PC-9 (cell line): ENCODE data around the gene RARB. TPM values are rescaled to one million over a fixed set of nuclear protein-coding genes. Genes with fewer than 3 reads are reported as not detected.

ENCODE experiments used
- BruUV-seq: library from RNA; stranded (reverse); fragments of 400-500 nt; replicated peaks from 2 replicates; lab custom pipeline; 2021; lab: Mats Ljungman, UMichigan
- CTCF ChIA-PET: fragments of 300-600 bp; sonication (Branson Sonifier 250); formaldehyde crosslinking; loops from one replicate; lab custom pipeline; 2022; ENCODE audit warnings: antibody characterized with exemption; lab: Charles Lee
- POLR2A ChIA-PET: fragments of 300-600 bp; sonication (Branson Sonifier 250); formaldehyde crosslinking; loops from one replicate; lab custom pipeline; 2022; ENCODE audit warnings: antibody characterized with exemption; ENCODE audit not compliant: unreplicated experiment; lab: Charles Lee
- DNase-seq, 2 experiments: peaks; one replicate each; pipeline versions ENCODE4 v3.0.0 to v3.0.0-alpha.2; 2015 to 2022; ENCODE audit warnings: mixed read lengths in 1 of 2
- H2AFZ ChIP-seq: fragments of 200-600 bp; sonication (generic); 2 replicates; pipeline ENCODE4 v1.8.1; 2017; ENCODE audit warnings: antibody characterized with exemption
- H3F3A ChIP-seq: fragments of 200-600 bp; sonication (generic); 2 replicates; pipeline ENCODE4 v1.8.1; 2017; ENCODE audit warnings: antibody characterized with exemption, mild to moderate bottlenecking, low read depth; ENCODE audit not compliant: insufficient read depth
- H3K27ac ChIP-seq: fragments of 200-600 bp; sonication (generic); 2 replicates; pipeline ENCODE4 v1.6.1; 2016; ENCODE audit warnings: mixed run types
- H3K27me3 ChIP-seq: fragments of 200-600 bp; sonication (generic); 2 replicates; pipeline ENCODE4 v1.6.1; 2016; ENCODE audit warnings: low read depth, mixed run types; ENCODE audit not compliant: insufficient read depth
- H3K36me3 ChIP-seq: fragments of 200-600 bp; sonication (generic); 2 replicates; pipeline ENCODE4 v1.6.1; 2016; ENCODE audit warnings: low read depth, mixed run types
- H3K4me1 ChIP-seq: fragments of 200-600 bp; sonication (generic); replicated peaks from 2 replicates; pipeline ENCODE4 v1.6.1; 2016; ENCODE audit warnings: mixed run types; ENCODE audit not compliant: insufficient read depth
- H3K4me2 ChIP-seq: fragments of 200-600 bp; sonication (generic); 2 replicates; pipeline ENCODE4 v1.6.1; 2017; ENCODE audit warnings: mixed run types
- H3K4me3 ChIP-seq: fragments of 200-600 bp; sonication (generic); 2 replicates; pipeline ENCODE4 v1.6.1; 2016; ENCODE audit warnings: mixed run types
- H3K79me2 ChIP-seq: fragments of 200-600 bp; sonication (generic); 2 replicates; pipeline ENCODE4 v1.6.1; 2017; ENCODE audit warnings: low read depth, mixed run types
- H3K9me2 ChIP-seq: fragments of 200-600 bp; sonication (generic); 2 replicates; pipeline ENCODE4 v1.8.1; 2017; ENCODE audit warnings: mild to moderate bottlenecking; ENCODE audit not compliant: insufficient read depth
- H3K9me3 ChIP-seq: fragments of 200-600 bp; sonication (generic); 2 replicates; pipeline ENCODE4 v1.8.1; 2016; ENCODE audit warnings: low read depth; ENCODE audit not compliant: insufficient read depth
- H4K20me1 ChIP-seq: fragments of 200-600 bp; sonication (generic); 2 replicates; pipeline ENCODE4 v1.8.1; 2017; ENCODE audit not compliant: insufficient read depth
- CTCF ChIP-seq: fragments of 200-600 bp; sonication (generic); conservative IDR thresholded peaks from 2 replicates; pipeline ENCODE4 v1.6.1; 2017; ENCODE audit warnings: mixed run types, antibody characterized with exemption, mild to moderate bottlenecking, moderate library complexity
- EZH2 ChIP-seq: fragments of 200-600 bp; sonication (generic); IDR thresholded peaks from 2 replicates; pipeline ENCODE4 v1.8.0; 2017; ENCODE audit warnings: antibody characterized with exemption, low read depth
- intact Hi-C: fragments of 100-400 bp; cut with micrococcal nuclease; formaldehyde crosslinking; loops from one replicate; pipeline ENCODE4 v1.10.0; 2022; ENCODE audit not compliant: unreplicated experiment
- total RNA-seq: library from RNA; stranded (reverse); gene quantifications from 2 replicates; pipeline ENCODE4 v1.2.3, GENCODE V29; 2021

Gene RARB
- total RNA-seq, 1 experiment from 2014 or later: 1.0 TPM

GRCh38 chr3:25547103-25547502 is 119.0 kb downstream of the RARB start:
- no peak overlapping the region for H3K27ac ChIP-seq
- CTCF ChIA-PET: no interaction called here
- DNase-seq: no peak

GRCh38 chr3:25547943-25548674 is 120.0 kb downstream of the RARB start:
- no peak overlapping the region for H2AFZ ChIP-seq
- no peak overlapping the region for H3K4me2 ChIP-seq
- H3K79me2 ChIP-seq: no peaks in the 10 kb centered on the region
- POLR2A ChIA-PET: no interaction called here
- no peaks in the 10 kb centered on the region for H4K20me1 ChIP-seq
- no peaks in the 10 kb centered on the region for H3K27me3 ChIP-seq
- H3K27ac ChIP-seq: no peak overlapping the region
- BruUV-seq: no TSS peak
- intact Hi-C loops: no loop called here
- H3K36me3 ChIP-seq: no peaks in the 10 kb centered on the region
- 0 out of 2 replicates have a peak, but pooled peaks cover 9% of the 10 kb centered on the region for H3K4me1 ChIP-seq
- H3K9me2 ChIP-seq: no peaks in the 10 kb centered on the region
- H3F3A ChIP-seq: no peaks in the 10 kb centered on the region
- no peak overlapping the region for H3K4me3 ChIP-seq
- no peak for DNase-seq
- no peaks in the 10 kb centered on the region for H3K9me3 ChIP-seq
- CTCF ChIA-PET: no interaction called here
- TF ChIP-seq CTCF: no peak
- TF ChIP-seq EZH2: no peak

More at GRCh38 chr3:25547103-25547502, 119.0 kb downstream of the RARB start:
- no peak overlapping the region for H2AFZ ChIP-seq
- no peaks in the 10 kb centered on the region for H3F3A ChIP-seq
- H3K4me2 ChIP-seq: no peak overlapping the region
- POLR2A ChIA-PET: no interaction called here
- TF ChIP-seq CTCF (no peak), EZH2 (no peak)
- H3K9me3 ChIP-seq: no peaks in the 10 kb centered on the region
- no peaks in the 10 kb centered on the region for H3K27me3 ChIP-seq
- no peaks in the 10 kb centered on the region for H3K36me3 ChIP-seq
- intact Hi-C loops: no loop called here
- BruUV-seq: no TSS peak
- 0 out of 2 replicates have a peak, but pooled peaks cover 5% of the 10 kb centered on the region for H3K4me1 ChIP-seq
- H3K4me3 ChIP-seq: no peak overlapping the region
- no peaks in the 10 kb centered on the region for H4K20me1 ChIP-seq
- H3K79me2 ChIP-seq: no peaks in the 10 kb centered on the region
- no peaks in the 10 kb centered on the region for H3K9me2 ChIP-seq

GRCh38 chr3:25548836-25549235 is 120.8 kb downstream of the RARB start:
- Histone ChIP-seq H4K20me1 (no peaks in the 10 kb centered on the region), H3K27ac (no peak overlapping the region), H3K9me3 (no peaks in the 10 kb centered on the region), H3K4me2 (no peak overlapping the region), H3F3A (no peaks in the 10 kb centered on the region), H3K4me3 (no peak overlapping the region), H3K79me2 (no peaks in the 10 kb centered on the region), H3K36me3 (no peaks in the 10 kb centered on the region), H3K4me1 (0 out of 2 replicates have a peak, but pooled peaks cover 9% of the 10 kb centered on the region), H2AFZ (no peak overlapping the region), H3K9me2 (no peaks in the 10 kb centered on the region), H3K27me3 (no peaks in the 10 kb centered on the region)
- CTCF ChIA-PET: no interaction called here
- BruUV-seq: no TSS peak
- TF ChIP-seq CTCF (no peak), EZH2 (no peak)
- intact Hi-C loops: no loop called here
- POLR2A ChIA-PET: no interaction called here
- DNase-seq: no peak
